ENCODE data around the gene CAPN3. TPM values are rescaled to one million over a fixed set of nuclear protein-coding genes. Genes with fewer than 3 reads are reported as not detected.

Gene CAPN3
- total and polyA plus RNA-seq, 2 experiments from 2014 or later, result 0.84 to 1.1 TPM

- H3K4me3 Mint-ChIP-seq, result no peak overlapping the region
- H3K27me3 ChIP-seq (ENCODE audit: insufficient read depth), result no peaks in the 10 kb centered on the region
- H3K36me3 Mint-ChIP-seq (ENCODE audit: low read depth), result no peaks in the 10 kb centered on the region
Observed at GRCh38 chr15:42392309-42393024, 33.2 kb downstream of the CAPN3 start.

More at GRCh38 chr15:42392309-42393024, 33.2 kb downstream of the CAPN3 start:
- H3F3A ChIP-seq (replicated peaks; ENCODE audit: low read depth), result no peaks in the 10 kb centered on the region
- no peak overlapping the region for H3K27ac ChIP-seq (ENCODE audit: low read depth)
- H3K36me3 ChIP-seq (ENCODE audit: insufficient read depth), result no peaks in the 10 kb centered on the region
- no peak for TF ChIP-seq EZH2 (IDR thresholded peaks at IDR 0.05; ENCODE audit: low read depth, unreplicated experiment)
- no peak for TF ChIP-seq POLR2AphosphoS5 (IDR thresholded peaks at IDR 0.05; ENCODE audit: low read depth)
- no peak for TF ChIP-seq CREB1 (CRISPR knock-in tag; IDR thresholded peaks at IDR 0.05; ENCODE audit: low read depth)
- TF ChIP-seq ZNF331 (CRISPR knock-in tag; IDR thresholded peaks at IDR 0.05; ENCODE audit: low read depth), result no peak
- TF ChIP-seq REST (IDR thresholded peaks at IDR 0.05; ENCODE audit: unreplicated experiment), result no peak
- TF ChIP-seq STAT1 (IDR thresholded peaks at IDR 0.05; ENCODE audit: unreplicated experiment), result no peak
- no peak for TF ChIP-seq ZNF114 (CRISPR knock-in tag; IDR thresholded peaks at IDR 0.05)
- no peak for TF ChIP-seq ETS1 (IDR thresholded peaks at IDR 0.05)
- Mint-ChIP-seq H3K9me3 (no peaks in the 10 kb centered on the region), H3K27ac (no peak overlapping the region), H3K27me3 (ENCODE audit: insufficient read depth, low read depth, poor library complexity) (no peaks in the 10 kb centered on the region), H3K4me1 (no peaks in the 10 kb centered on the region)
- H3K9me2 ChIP-seq (ENCODE audit: insufficient read depth), result 0 out of 2 replicates have a peak, but pooled peaks cover 9% of the 10 kb centered on the region
- DNase-seq (ENCODE audit: low spot score) (no peak), ATAC-seq (no peak)
- no peaks in the 10 kb centered on the region for H3K79me2 ChIP-seq (replicated peaks; ENCODE audit: insufficient read depth)
- H2AFZ ChIP-seq, result no peak overlapping the region
- H3K4me3 ChIP-seq, result no peak overlapping the region
- H3K4me1 ChIP-seq (ENCODE audit: insufficient read depth), result no peaks in the 10 kb centered on the region
- H4K20me1 ChIP-seq (replicated peaks; ENCODE audit: insufficient read depth), result no peaks in the 10 kb centered on the region
- no peak overlapping the region for H3K4me2 ChIP-seq

All from GM23338 (cell line).